SU-DHL-6 (cell line): ENCODE measurements around the gene ENTREP3.
"Not testable (repeated sequence)": the region's sequence is repeated elsewhere in the genome, so short reads cannot be mapped to it uniquely, and the experiment has no call there.

ENCODE experiments used
- H2AFZ ChIP-seq: fragments of 200-600 bp; sonication (generic); 2 replicates; pipeline ENCODE4 v1.6.1; 2014; ENCODE audit warnings: low read depth, mild to moderate bottlenecking, moderate library complexity, mixed read lengths, antibody characterized with exemption, low read length; ENCODE audit not compliant: severe bottlenecking
- H3F3A ChIP-seq: fragments of 200-600 bp; shearing (Covaris generic); 2 replicates; pipeline ENCODE4 v1.6.0; 2016; ENCODE audit warnings: antibody characterized with exemption, mild to moderate bottlenecking; ENCODE audit not compliant: insufficient read depth
- H3K27ac ChIP-seq: fragments of 200-600 bp; sonication (generic); 2 replicates; pipeline ENCODE4 v1.5.1; 2016; ENCODE audit warnings: low read depth, mild to moderate bottlenecking, low read length, moderate library complexity, mixed read lengths
- H3K27me3 ChIP-seq: fragments of 200-600 bp; sonication (generic), shearing (Covaris generic); 2 replicates; pipeline ENCODE4 v1.6.0; 2014; ENCODE audit warnings: mild to moderate bottlenecking, low read length
- H3K36me3 ChIP-seq: fragments of 200-600 bp; sonication (generic); 2 replicates; pipeline ENCODE4 v1.6.1; 2014; ENCODE audit warnings: mild to moderate bottlenecking, low read length, mixed read lengths
- H3K4me2 ChIP-seq: fragments of 300-600, 200-600 bp; shearing (Covaris generic), sonication (generic); 2 replicates; pipeline ENCODE4 v1.6.0; 2014; ENCODE audit warnings: low read length, low read depth, mild to moderate bottlenecking; ENCODE audit not compliant: poor library complexity, severe bottlenecking
- H3K4me3 ChIP-seq: fragments of 200-600 bp; sonication (generic); 2 replicates; pipeline ENCODE4 v1.5.1; 2014; ENCODE audit warnings: antibody characterized with exemption, low read length, mild to moderate bottlenecking, mixed read lengths; ENCODE audit not compliant: insufficient read depth, poor library complexity, severe bottlenecking
- H3K79me2 ChIP-seq: fragments of 200-600 bp; sonication (generic); 2 replicates; pipeline ENCODE4 v1.6.1; 2014; ENCODE audit warnings: mild to moderate bottlenecking, low read length, moderate library complexity; ENCODE audit not compliant: insufficient read depth
- H3K9ac ChIP-seq: fragments of 200-600 bp; sonication (generic); 2 replicates; pipeline ENCODE4 v1.7.0; 2014; ENCODE audit warnings: mild to moderate bottlenecking, low read length
- H3K9me2 ChIP-seq: fragments of 200-600 bp; sonication (generic); replicated peaks from 2 replicates; pipeline ENCODE4 v1.6.1; 2014; ENCODE audit warnings: low read length; ENCODE audit not compliant: insufficient read depth
- H3K9me3 ChIP-seq: fragments of 200-600 bp; sonication (generic); 2 replicates; pipeline ENCODE4 v1.6.1; 2014; ENCODE audit warnings: low read length, mixed read lengths; ENCODE audit not compliant: insufficient read depth
- H4K20me1 ChIP-seq: fragments of 200-600 bp; sonication (generic); 2 replicates; pipeline ENCODE4 v1.6.1; 2014; ENCODE audit warnings: low read depth, mild to moderate bottlenecking, antibody characterized with exemption, low read length, moderate library complexity, mixed read lengths
- CTCF ChIP-seq: fragments of 200-600 bp; sonication (generic); IDR thresholded peaks from one replicate; pipeline ENCODE4 v1.5.1; 2017; ENCODE audit warnings: antibody characterized with exemption, mild to moderate bottlenecking, low read length, moderate library complexity; ENCODE audit not compliant: insufficient read depth, poor library complexity, severe bottlenecking
- EZH2phosphoT487 ChIP-seq: fragments of 200-600 bp; sonication (generic), shearing (Covaris generic); conservative IDR thresholded peaks from 2 replicates; pipeline ENCODE4 v1.6.1; 2018; ENCODE audit warnings: mild to moderate bottlenecking, antibody characterized with exemption, low read length, moderate library complexity, mixed read lengths

The ENTREP3 gene

GRCh38 chr1:155250633-155251449 lies 4.4 kb downstream of the ENTREP3 start:
- Histone ChIP-seq H3K9me2 (no peaks in the 10 kb centered on the region), H3K9ac (peak overlapping the region; percentile 56), H3K4me2 (peak overlapping the region; percentile 72), H3K9me3 (no peaks in the 10 kb centered on the region), H3K36me3 (no peaks in the 10 kb centered on the region), H3K4me3 (peak overlapping the region; percentile 49), H3K79me2 (no peaks in the 10 kb centered on the region), H2AFZ (peak overlapping the region; percentile 70), H3K27me3 (no peaks in the 10 kb centered on the region), H3F3A (peaks cover 27% of the 10 kb centered on the region; the same call in 1 of the 2 replicates), H4K20me1 (no peaks in the 10 kb centered on the region), H3K27ac (peak overlapping the region; percentile 85)
- TF ChIP-seq CTCF (peak; percentile 99), EZH2phosphoT487 (no peak)

- Histone ChIP-seq H3K9me3 (no peaks in the 10 kb centered on the region), H4K20me1 (no peaks in the 10 kb centered on the region), H3K79me2 (no peaks in the 10 kb centered on the region), H2AFZ (peak overlapping the region; percentile 57), H3F3A (peaks cover 28% of the 10 kb centered on the region; the same call in 1 of the 2 replicates), H3K27me3 (no peaks in the 10 kb centered on the region), H3K36me3 (no peaks in the 10 kb centered on the region), H3K4me2 (peak overlapping the region; percentile 72), H3K9ac (peak overlapping the region; percentile 56), H3K4me3 (peak overlapping the region; percentile 49), H3K9me2 (no peaks in the 10 kb centered on the region), H3K27ac (peak overlapping the region; percentile 85)
- TF ChIP-seq CTCF (no peak), EZH2phosphoT487 (no peak)
Measured at GRCh38 chr1:155250246-155250632, 5.0 kb downstream of the ENTREP3 start.

- TF ChIP-seq EZH2phosphoT487 (no peak), CTCF (no peak)
- Histone ChIP-seq H3K36me3 (no peaks in the 10 kb centered on the region), H3K4me3 (no peak overlapping the region), H2AFZ (no peak overlapping the region), H3K9ac (no peak overlapping the region), H3K79me2 (peaks cover 12% of the 10 kb centered on the region; the same call in 1 of the 2 replicates), H3K4me2 (no peak overlapping the region), H3F3A (peaks cover 28% of the 10 kb centered on the region; the same call in 1 of the 2 replicates), H3K9me3 (no peaks in the 10 kb centered on the region), H3K27me3 (no peaks in the 10 kb centered on the region), H3K9me2 (no peaks in the 10 kb centered on the region), H4K20me1 (no peaks in the 10 kb centered on the region), H3K27ac (no peak overlapping the region)
Measured at GRCh38 chr1:155247667-155248553, 7.4 kb downstream of the ENTREP3 start.

GRCh38 chr1:155246796-155247195 lies 8.5 kb downstream of the ENTREP3 start:
- H3K27me3 ChIP-seq, H3K4me2 ChIP-seq, H3K9me2 ChIP-seq, H3K4me3 ChIP-seq, H2AFZ ChIP-seq, H3K27ac ChIP-seq, H3K36me3 ChIP-seq, H3K9ac ChIP-seq, H4K20me1 ChIP-seq, H3K9me3 ChIP-seq: not testable (repeated sequence)
- peaks cover 33% of the 10 kb centered on the region for H3F3A ChIP-seq
- H3K79me2 ChIP-seq = peaks cover 13% of the 10 kb centered on the region; the same call in 1 of the 2 replicates
